ENCODE measurements around the gene MYO18B. TPM values are rescaled to one million over a fixed set of nuclear protein-coding genes. Genes with fewer than 3 reads are reported as not detected.

Gene MYO18B
- total and polyA plus RNA-seq, 2 of the 4 experiments (the other 2 are of a cell fraction) = under 0.01 TPM; not detected in 1

GRCh38 chr22:25892678-25893077, 150.7 kb downstream of the MYO18B start:
- CTCF ChIA-PET = no interaction called here
- no peak for ATAC-seq (ENCODE audit: low read depth)

More at GRCh38 chr22:25892678-25893077, 150.7 kb downstream of the MYO18B start:
- H4K20me1 ChIP-seq (ENCODE audit: insufficient read depth, low read length) = no peaks in the 10 kb centered on the region
- H2BK5ac ChIP-seq (ENCODE audit: low read depth, low read length, poor library complexity, severe bottlenecking) = no peak overlapping the region
- no peak for TF ChIP-seq BHLHE40 (IDR thresholded peaks at IDR 0.05; ENCODE audit: low read depth, low read length)
- BruUV-seq (replicated peaks) = no TSS peak
- no peaks in the 10 kb centered on the region for H3K27me3 ChIP-seq (ENCODE audit: control insufficient read depth, insufficient read depth, low read length)
- no peak overlapping the region for H3K56ac ChIP-seq (ENCODE audit: extremely low read depth, insufficient read depth, low read length)
- no peak overlapping the region for H3K4me2 ChIP-seq (ENCODE audit: low read depth, low read length)
- H2BK120ac ChIP-seq (ENCODE audit: low read depth, low read length) = no peak overlapping the region
- dilution Hi-C loops (cut with HindIII; ENCODE audit: low sequenced_read_pairs, unreplicated experiment) = no loop called here
- no peak overlapping the region for H3K14ac ChIP-seq (replicated peaks; ENCODE audit: low read depth, low read length)
- no peak overlapping the region for H3K4ac ChIP-seq (ENCODE audit: low read depth, low read length)
- no peak overlapping the region for H2AFZ ChIP-seq (replicated peaks; ENCODE audit: low read length, poor library complexity)
- H4K5ac ChIP-seq (ENCODE audit: low read depth, low read length) = no peak overlapping the region
- no peak overlapping the region for H2BK15ac ChIP-seq (ENCODE audit: low read depth, low read length)
- H3K79me1 ChIP-seq (ENCODE audit: low read depth in 1 of 2, low read length in 2 of 2) = no peaks in the 10 kb centered on the region
- H4K8ac ChIP-seq (ENCODE audit: low read depth in 2 of 2, low read length in 2 of 2) = no peak overlapping the region
- no peaks in the 10 kb centered on the region for H3K36me3 ChIP-seq (ENCODE audit: control insufficient read depth, insufficient read depth, low read length)
- H3K4me3 ChIP-seq (ENCODE audit: insufficient read depth, low read depth, low read length) = no peak overlapping the region
- H3K23ac ChIP-seq (ENCODE audit: low read depth, low read length) = no peak overlapping the region
- H2AK5ac ChIP-seq (ENCODE audit: low read depth, low read length) = no peak overlapping the region
- H3K27ac ChIP-seq (ENCODE audit: insufficient read depth, low read length) = no peak overlapping the region
- in situ Hi-C loops (cut with MboI; ENCODE audit: low sequenced_read_pairs) = no loop called here
- H3K9ac ChIP-seq (ENCODE audit: low read depth, low read length) = no peak overlapping the region
- H3K9me1 ChIP-seq (ENCODE audit: insufficient read depth, low read length) = no peaks in the 10 kb centered on the region
- H4K91ac ChIP-seq (ENCODE audit: insufficient read depth, low read depth, low read length) = no peak overlapping the region
- POLR2A ChIA-PET (ENCODE audit: unreplicated experiment) = no interaction called here
- intact Hi-C loops (cut with micrococcal nuclease) = no loop called here
- no peak overlapping the region for H2BK20ac ChIP-seq (ENCODE audit: low read depth, low read length)
- H3K9me3 ChIP-seq (ENCODE audit: control insufficient read depth, insufficient read depth, low read length) = peaks cover 3% of the 10 kb centered on the region
- no peaks in the 10 kb centered on the region for H3K4me1 ChIP-seq (ENCODE audit: control insufficient read depth, insufficient read depth, low read length)
- no peak overlapping the region for H2AK9ac ChIP-seq (replicated peaks; ENCODE audit: low read depth, low read length, poor library complexity)
- no peak for DNase-seq
- WGBS, 2 experiments (ENCODE audit: extremely low coverage in 2 of 2, insufficient read length in 1 of 2) = no CpG with 5 or more reads among the region's 4 CpGs
- H3K18ac ChIP-seq (ENCODE audit: low read depth, low read length) = no peak overlapping the region
